CD4-positive, alpha-beta T cell (primary cell): ENCODE results near the gene KLRB1. TPM values are rescaled to one million over a fixed set of nuclear protein-coding genes. Genes with fewer than 3 reads are reported as not detected.

Experiments used
- ATAC-seq: fragments of 200-7000 bp; cut with Tn5 transposase; one replicate; pipeline ENCODE4 v1.10.0; 2022; ENCODE audit warnings: mild to moderate bottlenecking; ENCODE audit not compliant: poor library complexity
- CTCF ChIA-PET: fragments of 350-600 bp; sonication (Branson Sonifier 250); formaldehyde crosslinking; loops from one replicate; lab custom pipeline; 2021; ENCODE audit warnings: antibody characterized with exemption, inconsistent platforms; lab: Charles Lee
- POLR2A ChIA-PET: fragments of 350-600 bp; sonication (Branson Sonifier 250); formaldehyde crosslinking; loops from one replicate; lab custom pipeline; 2021; ENCODE audit warnings: antibody characterized with exemption, inconsistent platforms; lab: Charles Lee
- DNase-seq, 14 experiments: peaks; one replicate each; pipeline ENCODE4 v3.0.0-alpha.2; 2013 to 2020; ENCODE audit warnings: mixed read lengths in 2 of 14
- H3K27ac ChIP-seq, 2 donors: one replicate each; pipeline versions ENCODE4 v1.5.1 to v1.7.0; 2013; ENCODE audit warnings: low read length in 2 of 2, low read depth in 1 of 2, mild to moderate bottlenecking in 1 of 2
- H3K27me3 ChIP-seq, 2 experiments: 1 replicate in 1 of 2; 2 replicates in 1 of 2; pipeline versions ENCODE4 v1.6.1 to v1.7.0; 2013; ENCODE audit warnings: low read length in 2 of 2, control low read depth in 1 of 2, mild to moderate bottlenecking in 1 of 2, moderate library complexity in 1 of 2; ENCODE audit not compliant: insufficient read depth in 2 of 2, control insufficient read depth in 1 of 2
- H3K36me3 ChIP-seq: one replicate; pipeline ENCODE4 v1.6.1; 2013; ENCODE audit warnings: low read length, control low read depth; ENCODE audit not compliant: insufficient read depth
- H3K4me1 ChIP-seq: one replicate; pipeline ENCODE4 v1.6.1; 2013; ENCODE audit warnings: low read length, control low read depth; ENCODE audit not compliant: insufficient read depth
- H3K4me3 ChIP-seq: one replicate; pipeline ENCODE4 v1.5.1; 2013; ENCODE audit warnings: mild to moderate bottlenecking, low read length, moderate library complexity
- H3K9me3 ChIP-seq, 2 experiments: 1 replicate in 1 of 2; 2 replicates in 1 of 2; pipeline versions ENCODE4 v1.6.1 to v1.7.0; 2013; ENCODE audit warnings: low read length in 2 of 2, mild to moderate bottlenecking in 2 of 2, control low read depth in 1 of 2, moderate library complexity in 1 of 2; ENCODE audit not compliant: control insufficient read depth in 1 of 2, insufficient read depth in 1 of 2
- H3K27ac Mint-ChIP-seq: one replicate; pipeline ENCODE4 v1.8.0; 2020; ENCODE audit warnings: mixed read lengths
- H3K27me3 Mint-ChIP-seq: one replicate; pipeline ENCODE4 v1.8.0; 2021; ENCODE audit warnings: mixed read lengths
- H3K36me3 Mint-ChIP-seq: one replicate; pipeline ENCODE4 v1.8.0; 2021; ENCODE audit warnings: low read depth, mixed read lengths
- H3K4me1 Mint-ChIP-seq: one replicate; pipeline ENCODE4 v1.8.0; 2021; ENCODE audit warnings: low read depth, mixed read lengths
- H3K4me3 Mint-ChIP-seq: one replicate; pipeline ENCODE4 v1.8.0; 2020; ENCODE audit warnings: mild to moderate bottlenecking, mixed read lengths
- H3K9me3 Mint-ChIP-seq: one replicate; pipeline ENCODE4 v1.8.0; 2020; ENCODE audit warnings: mixed read lengths
- intact Hi-C, 2 experiments: fragments of 100-400 bp; cut with DNase I in 1 of 2; cut with micrococcal nuclease in 1 of 2; formaldehyde crosslinking; loops; one replicate each; pipeline versions ENCODE4 v1.15.1 to v1.9.0; 2023 to 2025; cut with DNase I, micrococcal nuclease
- total RNA-seq, 174 experiments: library from RNA in 2 of 174; stranded (reverse) in 2 of 174; gene quantifications; one replicate each; pipeline ENCODE4 v1.2.3 and lab custom pipeline; 2021 to 2026
- TF ChIP-seq, protein P1 (sequence below): fragments of 200-600 bp; IDR thresholded peaks from one replicate; pipeline ENCODE4 v1.8.0; 2022; ENCODE audit warnings: antibody characterized with exemption, mild to moderate bottlenecking

Gene KLRB1
- total RNA-seq, 2 experiments from 2014 or later, result 54.8 to 56.2 TPM

DNA sequence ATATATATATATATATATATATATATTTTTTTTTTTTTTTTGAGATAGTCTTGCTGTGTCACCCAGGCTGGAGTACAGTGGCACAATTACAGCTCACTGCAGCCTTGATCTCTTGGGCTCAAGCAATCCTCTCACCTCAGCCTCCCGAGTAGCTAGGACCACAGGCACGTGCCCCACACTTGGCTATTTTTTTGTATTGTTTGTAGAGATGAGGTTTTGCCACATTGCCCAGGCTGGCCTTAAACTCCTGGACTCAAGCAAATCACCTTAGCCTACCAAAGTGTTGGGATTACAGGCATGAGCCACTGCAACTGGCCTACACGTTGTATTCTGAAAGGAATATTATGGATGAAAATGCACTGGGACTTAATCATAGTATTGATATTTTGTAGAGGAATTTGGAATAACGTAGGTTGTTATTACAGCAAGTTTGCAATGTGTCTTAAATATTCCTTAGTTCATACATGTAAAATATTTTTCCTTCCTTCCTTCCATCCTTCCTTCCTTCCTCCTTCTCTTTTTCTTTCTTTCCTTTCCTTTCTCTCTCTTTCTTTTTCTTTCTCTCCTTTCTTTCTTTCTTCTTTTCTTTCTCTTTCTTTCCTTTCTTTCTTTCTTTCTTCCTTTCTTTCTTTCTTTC, 862 bp downstream of the KLRB1 start:
- Mint-ChIP-seq H3K27ac (peak overlapping the region; percentile 80), H3K27me3 (no peaks in the 10 kb centered on the region), H3K4me1 (peaks cover 47% of the 10 kb centered on the region), H3K36me3 (peaks cover 16% of the 10 kb centered on the region), H3K4me3 (peak overlapping the region; percentile 73), H3K9me3 (peaks cover 2% of the 10 kb centered on the region)
- no peak for ATAC-seq
- no peaks in the 10 kb centered on the region for H3K36me3 ChIP-seq
- TF ChIP-seq, protein P1, sequence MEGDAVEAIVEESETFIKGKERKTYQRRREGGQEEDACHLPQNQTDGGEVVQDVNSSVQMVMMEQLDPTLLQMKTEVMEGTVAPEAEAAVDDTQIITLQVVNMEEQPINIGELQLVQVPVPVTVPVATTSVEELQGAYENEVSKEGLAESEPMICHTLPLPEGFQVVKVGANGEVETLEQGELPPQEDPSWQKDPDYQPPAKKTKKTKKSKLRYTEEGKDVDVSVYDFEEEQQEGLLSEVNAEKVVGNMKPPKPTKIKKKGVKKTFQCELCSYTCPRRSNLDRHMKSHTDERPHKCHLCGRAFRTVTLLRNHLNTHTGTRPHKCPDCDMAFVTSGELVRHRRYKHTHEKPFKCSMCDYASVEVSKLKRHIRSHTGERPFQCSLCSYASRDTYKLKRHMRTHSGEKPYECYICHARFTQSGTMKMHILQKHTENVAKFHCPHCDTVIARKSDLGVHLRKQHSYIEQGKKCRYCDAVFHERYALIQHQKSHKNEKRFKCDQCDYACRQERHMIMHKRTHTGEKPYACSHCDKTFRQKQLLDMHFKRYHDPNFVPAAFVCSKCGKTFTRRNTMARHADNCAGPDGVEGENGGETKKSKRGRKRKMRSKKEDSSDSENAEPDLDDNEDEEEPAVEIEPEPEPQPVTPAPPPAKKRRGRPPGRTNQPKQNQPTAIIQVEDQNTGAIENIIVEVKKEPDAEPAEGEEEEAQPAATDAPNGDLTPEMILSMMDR, result peak; percentile 36
- peaks cover 0 to 10% of the 10 kb centered on the region in 2 experiments for H3K9me3 ChIP-seq
- H3K4me3 ChIP-seq, result peak overlapping the region; percentile 52
- ChIA-PET POLR2A (no interaction called here), CTCF (no interaction called here)
- no peak for DNase-seq
- H3K27ac ChIP-seq, result peak overlapping the region in 1 of 2 donors; percentile 37
- intact Hi-C loops, result no loop called here
- H3K27me3 ChIP-seq, result no peaks in the 10 kb centered on the region
- H3K4me1 ChIP-seq, result peaks cover 13% of the 10 kb centered on the region

DNA sequence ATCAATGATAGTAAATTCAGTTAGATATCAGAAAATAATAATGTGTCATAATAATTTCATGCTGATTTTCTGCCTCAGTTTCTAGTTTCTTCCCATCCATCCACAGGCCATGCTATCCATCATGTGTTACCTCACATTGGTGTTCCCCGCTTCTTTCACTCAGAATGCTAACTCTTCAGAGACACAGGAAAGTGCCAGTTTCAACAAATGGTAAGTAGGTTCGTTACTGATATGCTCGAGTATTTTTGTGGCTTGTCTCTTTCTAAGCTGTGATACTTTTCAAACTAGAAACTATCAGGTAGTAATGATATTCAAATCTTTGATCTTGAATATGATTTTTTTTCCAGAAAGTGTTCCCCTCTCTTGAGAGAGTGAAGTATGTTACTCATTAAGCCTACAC, 1.5 kb downstream of the KLRB1 start:
- no peaks in the 10 kb centered on the region for H3K27me3 ChIP-seq
- no peaks in the 10 kb centered on the region for H3K27me3 Mint-ChIP-seq
- H3K27ac ChIP-seq, result no peak overlapping the region
- H3K36me3 ChIP-seq, result no peaks in the 10 kb centered on the region
- intact Hi-C loops, result no loop called here
- peaks cover 2% of the 10 kb centered on the region for H3K9me3 Mint-ChIP-seq
- peak overlapping the region; percentile 75 for H3K4me3 Mint-ChIP-seq
- H3K9me3 ChIP-seq, result peaks cover 0 to 10% of the 10 kb centered on the region in 2 experiments
- peak overlapping the region; percentile 53 for H3K27ac Mint-ChIP-seq
- H3K36me3 Mint-ChIP-seq, result peaks cover 22% of the 10 kb centered on the region
- H3K4me1 ChIP-seq, result peaks cover 11% of the 10 kb centered on the region
- CTCF ChIA-PET, result no interaction called here
- H3K4me1 Mint-ChIP-seq, result peaks cover 41% of the 10 kb centered on the region
- POLR2A ChIA-PET, result no interaction called here
- DNase-seq (peak in 1 of 14 experiments; percentile 30), ATAC-seq (no peak)
- TF ChIP-seq, protein P1, result no peak
- H3K4me3 ChIP-seq, result peak overlapping the region; percentile 38

DNA sequence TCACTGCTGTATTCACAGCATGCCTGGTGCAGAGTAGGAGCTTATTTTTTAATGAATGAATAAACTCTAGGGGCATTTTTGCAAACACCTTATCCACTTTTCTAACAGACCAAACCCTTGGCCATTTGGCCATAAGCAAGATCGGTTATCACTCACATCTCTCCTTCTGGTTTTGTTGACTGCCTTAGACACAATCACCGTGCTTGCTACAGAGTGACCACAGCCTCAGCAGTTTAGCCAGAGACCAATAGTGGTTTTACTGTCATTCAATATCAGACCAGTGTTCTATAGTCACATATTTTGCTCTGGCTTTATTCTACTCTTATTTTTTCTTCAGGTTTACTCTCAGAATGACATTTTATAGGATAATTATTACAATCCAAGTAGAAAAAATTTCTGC, 2.2 kb downstream of the KLRB1 start:
- Mint-ChIP-seq H3K36me3 (peaks cover 23% of the 10 kb centered on the region), H3K27ac (no peak overlapping the region), H3K4me1 (peaks cover 35% of the 10 kb centered on the region), H3K4me3 (peak overlapping the region; percentile 14), H3K27me3 (no peaks in the 10 kb centered on the region), H3K9me3 (peaks cover 2% of the 10 kb centered on the region)
- peak overlapping the region; percentile 38 for H3K4me3 ChIP-seq
- no peaks in the 10 kb centered on the region for H3K36me3 ChIP-seq
- no peak overlapping the region for H3K27ac ChIP-seq
- DNase-seq (no peak), ATAC-seq (no peak)
- no peaks in the 10 kb centered on the region for H3K27me3 ChIP-seq
- peaks cover 4% of the 10 kb centered on the region for H3K4me1 ChIP-seq
- intact Hi-C loops, result no loop called here
- ChIA-PET POLR2A (interaction anchor here (1.0 kb wide), 1 partner anchor 43 kb away, joined by 3 read pairs; no protein-coding TSS in a partner anchor), CTCF (no interaction called here)
- H3K9me3 ChIP-seq, result peaks cover 0 to 4% of the 10 kb centered on the region in 2 experiments
- TF ChIP-seq, protein P1, result no peak
